ENCODE data around the gene SEMA4B.

Gene SEMA4B

GRCh38 chr15:90207252-90207651 lies 6.1 kb downstream of the SEMA4B start:
- no peak for DNase-seq

- DNase-seq: no peak
Observed at GRCh38 chr15:90208356-90208755, 7.2 kb downstream of the SEMA4B start.

- DNase-seq: no peak
Observed at GRCh38 chr15:90209591-90209990, 8.5 kb downstream of the SEMA4B start.

GRCh38 chr15:90210593-90210992 lies 9.5 kb downstream of the SEMA4B start:
- no peak for DNase-seq

- DNase-seq: no peak
Observed at GRCh38 chr15:90211009-90211408, 9.9 kb downstream of the SEMA4B start.

- DNase-seq: no peak
Observed at GRCh38 chr15:90211440-90212143, 10.5 kb downstream of the SEMA4B start.

- no peak for DNase-seq
Observed at GRCh38 chr15:90212221-90213098, 11.3 kb downstream of the SEMA4B start.

- DNase-seq: no peak
Observed at GRCh38 chr15:90213122-90213817, 12.1 kb downstream of the SEMA4B start.

- DNase-seq: no peak
Observed at GRCh38 chr15:90213818-90214204, 12.7 kb downstream of the SEMA4B start.

- DNase-seq: no peak
Observed at GRCh38 chr15:90214553-90215196, 13.5 kb downstream of the SEMA4B start.

- no peak for DNase-seq
Observed at GRCh38 chr15:90217671-90218394, 16.7 kb downstream of the SEMA4B start.

- peak; percentile 59 for DNase-seq
Observed at GRCh38 chr15:90219421-90220141, 18.5 kb downstream of the SEMA4B start.

GRCh38 chr15:90221246-90221900 lies 20.2 kb downstream of the SEMA4B start:
- DNase-seq: no peak

GRCh38 chr15:90222547-90222946 lies 21.4 kb downstream of the SEMA4B start:
- no peak for DNase-seq

GRCh38 chr15:90223441-90224165 lies 22.5 kb downstream of the SEMA4B start:
- no peak for DNase-seq

- no peak for DNase-seq
Observed at GRCh38 chr15:90225047-90225446, 23.9 kb downstream of the SEMA4B start.

- DNase-seq: no peak
Observed at GRCh38 chr15:90225504-90226234, 24.5 kb downstream of the SEMA4B start.

- no peak for DNase-seq
Observed at GRCh38 chr15:90227336-90227735, 26.2 kb downstream of the SEMA4B start.

All from activated naive CD4-positive, alpha-beta T cell treated with anti-CD3 and anti-CD28 coated beads, Interleukin-2, amount 50 U/mL, for 16 hours (primary cell).